ENCODE data around the gene EXOC4.
"Not testable (repeated sequence)": the region's sequence is repeated elsewhere in the genome, so short reads cannot be mapped to it uniquely, and the experiment has no call there.

EXOC4 gene

DNA sequence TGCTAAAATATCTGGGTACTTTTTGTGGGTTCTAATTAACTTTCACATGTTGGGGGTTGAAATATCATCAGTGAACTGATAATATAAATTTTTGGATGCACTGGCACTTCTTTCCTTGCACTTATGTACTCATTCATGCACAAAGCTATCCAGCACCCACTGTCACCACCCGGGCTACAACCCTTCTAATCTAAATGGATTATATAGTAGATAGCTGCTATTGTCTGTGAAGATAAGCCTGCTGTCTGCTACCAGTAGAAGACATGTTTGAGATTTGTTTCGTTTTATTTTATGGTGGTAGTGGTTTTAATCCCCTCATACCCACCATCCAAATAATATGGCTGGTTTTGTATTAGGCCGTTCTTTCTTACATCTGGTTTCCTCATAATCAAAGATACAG is 520.7 kb downstream of the EXOC4 start:
- no peak for FAIRE-seq

DNA sequence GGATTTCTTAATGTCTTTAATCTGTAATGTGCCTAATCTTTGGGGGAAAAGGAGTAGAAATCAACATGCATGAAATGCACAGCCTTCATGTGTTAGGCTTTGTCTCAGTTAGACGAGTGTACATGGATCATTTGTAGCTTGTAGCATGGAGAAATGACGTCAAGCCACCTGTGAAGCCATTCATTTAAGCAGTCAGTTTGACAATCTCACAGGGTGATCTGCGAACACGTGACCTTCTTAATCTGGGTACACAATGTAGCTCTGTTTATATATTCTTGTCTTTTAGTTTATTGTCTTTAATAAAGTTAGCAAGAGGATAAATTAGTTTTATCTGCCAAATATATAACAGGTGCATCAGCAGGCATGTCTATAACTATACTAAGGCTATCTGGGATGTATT is 522.3 kb downstream of the EXOC4 start:
- FAIRE-seq = no peak

DNA sequence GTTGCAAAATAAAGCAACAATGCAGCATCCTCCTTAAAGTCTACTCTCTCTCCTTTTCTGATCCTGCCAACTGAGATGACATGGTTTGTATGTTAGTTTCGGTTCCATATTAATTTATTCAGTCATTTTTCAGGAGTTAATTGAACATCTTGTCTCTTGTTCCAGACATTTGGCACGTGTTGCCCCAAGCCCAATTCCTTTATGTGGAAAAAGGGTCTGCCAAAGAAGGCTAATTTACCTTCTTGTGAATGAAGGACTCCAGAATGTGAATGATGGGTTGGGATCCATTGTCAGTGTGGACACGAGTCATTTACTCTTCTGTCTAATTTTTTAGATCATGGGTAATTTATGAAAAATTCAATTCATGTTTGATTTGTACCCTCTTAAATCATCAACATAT is 523.4 kb downstream of the EXOC4 start:
- no peak for FAIRE-seq

DNA sequence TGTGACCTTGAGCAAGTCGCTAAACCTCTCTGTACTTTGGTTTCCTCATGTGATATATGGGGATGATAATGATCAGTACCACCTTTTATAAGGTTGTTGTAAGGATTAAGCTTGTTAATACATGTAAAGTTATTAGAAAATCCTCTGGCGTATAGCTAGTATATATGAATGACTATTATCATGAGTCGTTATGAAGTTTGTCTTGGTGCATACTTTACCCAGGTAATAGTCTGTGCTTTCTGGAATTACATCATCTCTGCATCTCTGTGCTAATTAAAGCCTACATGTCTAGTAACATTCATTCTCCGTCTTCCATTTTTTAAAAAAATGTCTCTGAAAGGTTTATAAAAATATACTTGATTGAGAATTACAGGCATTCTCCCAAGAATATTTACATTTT is 524.8 kb downstream of the EXOC4 start:
- no peak for FAIRE-seq

DNA sequence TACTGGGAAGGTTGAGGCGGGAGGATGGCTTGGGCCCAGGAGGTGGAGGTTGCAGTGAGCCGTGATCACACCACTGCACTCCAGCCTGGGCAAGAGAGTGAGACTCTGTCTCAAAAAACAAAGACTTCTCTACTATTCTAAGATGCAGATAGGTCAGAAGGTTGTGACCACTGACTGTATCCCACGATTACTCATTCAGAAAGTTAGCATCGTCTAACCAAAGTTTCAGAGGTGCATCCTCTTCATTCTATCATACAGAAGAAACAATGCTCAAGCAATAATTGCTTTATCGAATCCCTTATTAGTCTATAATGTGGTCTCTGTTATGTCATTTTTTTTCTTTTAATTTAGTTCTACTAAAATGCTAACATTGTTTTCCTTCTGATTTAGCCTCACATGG is 525.6 kb downstream of the EXOC4 start:
- FAIRE-seq = no peak

DNA sequence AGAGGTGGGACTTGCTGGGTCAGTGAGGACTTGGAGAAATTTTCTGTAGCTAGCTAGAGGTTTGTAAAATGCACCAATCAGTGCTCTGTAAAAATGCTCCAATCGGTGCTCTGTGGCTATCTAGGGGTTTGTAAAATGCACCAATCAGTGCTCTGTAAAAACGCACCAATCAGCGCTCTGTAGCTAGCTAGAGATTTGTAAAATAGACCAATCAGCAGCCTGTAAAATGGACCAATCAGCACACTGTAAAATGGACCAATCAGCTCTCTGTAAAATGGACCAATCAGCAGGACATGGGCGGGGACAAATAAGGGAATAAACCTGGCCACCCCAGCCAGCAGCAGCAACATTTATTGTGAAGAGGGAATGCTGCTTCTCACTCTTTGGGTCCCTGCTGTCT is 526.7 kb downstream of the EXOC4 start:
- not testable (repeated sequence) for FAIRE-seq

DNA sequence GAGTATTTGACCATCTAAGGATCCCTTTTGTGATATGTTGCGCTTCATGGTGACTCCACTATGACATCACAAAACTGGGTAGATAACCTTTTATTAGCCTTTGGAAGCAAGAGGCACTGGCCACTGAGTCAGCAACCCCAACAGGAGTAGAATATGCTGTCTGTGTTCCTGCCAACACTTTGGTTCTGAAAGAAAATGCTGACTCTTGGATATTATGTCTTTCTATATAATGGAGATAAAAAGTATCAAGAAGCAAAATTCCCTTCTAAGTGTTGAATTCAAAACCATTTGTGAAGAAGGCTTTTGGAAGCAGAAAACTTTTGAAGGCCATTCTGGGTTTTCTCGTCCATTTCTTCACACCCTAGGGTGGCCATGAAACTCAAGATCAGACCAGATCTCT is 528.0 kb downstream of the EXOC4 start:
- no peak for FAIRE-seq

DNA sequence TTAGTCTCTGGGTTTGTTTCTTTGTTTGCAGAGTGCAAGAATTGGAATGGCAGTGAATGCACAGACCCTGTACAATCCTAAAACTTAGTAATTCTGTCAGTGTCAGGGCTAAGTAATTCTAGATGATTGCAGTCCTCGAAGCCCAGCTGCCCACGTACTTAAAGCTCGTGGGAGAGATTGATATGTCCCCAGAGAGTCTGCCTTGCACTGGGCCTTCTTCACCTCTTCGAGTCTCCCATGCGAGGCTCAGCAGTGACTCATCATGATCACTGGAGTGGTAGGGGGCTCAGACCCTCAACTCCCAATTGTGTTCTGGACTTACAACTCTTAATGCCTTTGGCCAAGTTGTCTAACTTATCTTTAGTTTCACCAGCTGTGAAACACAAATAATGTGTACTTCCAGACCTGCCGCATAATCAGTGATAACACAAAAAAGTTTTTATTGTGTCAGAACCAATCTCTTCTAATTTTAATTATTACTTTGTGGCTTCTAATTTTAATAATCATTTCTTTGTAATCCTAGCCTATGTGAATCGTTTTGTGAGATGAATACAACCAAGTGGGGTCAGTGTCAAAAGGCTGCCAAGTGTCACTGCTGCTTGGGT is 528.7 kb downstream of the EXOC4 start:
- FAIRE-seq = no peak

DNA sequence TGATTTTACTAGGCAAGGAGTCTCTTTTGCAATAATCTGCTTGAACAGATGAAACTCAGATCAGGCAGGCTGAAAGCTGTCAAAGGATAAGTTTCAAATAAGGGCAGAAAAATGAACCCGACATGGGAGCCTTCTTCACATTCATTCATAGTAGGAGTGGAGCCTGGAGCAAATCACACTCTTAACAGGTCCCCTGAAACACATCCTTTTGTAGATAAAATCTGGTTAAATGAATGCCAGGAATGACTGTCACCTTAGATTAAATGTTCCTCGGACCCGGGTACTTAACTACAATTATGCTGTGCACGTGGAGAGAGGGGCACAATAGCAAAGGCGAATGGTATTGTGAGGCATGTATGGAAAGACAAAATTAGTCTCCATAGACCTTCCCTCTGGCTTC is 529.6 kb downstream of the EXOC4 start:
- FAIRE-seq = no peak

DNA sequence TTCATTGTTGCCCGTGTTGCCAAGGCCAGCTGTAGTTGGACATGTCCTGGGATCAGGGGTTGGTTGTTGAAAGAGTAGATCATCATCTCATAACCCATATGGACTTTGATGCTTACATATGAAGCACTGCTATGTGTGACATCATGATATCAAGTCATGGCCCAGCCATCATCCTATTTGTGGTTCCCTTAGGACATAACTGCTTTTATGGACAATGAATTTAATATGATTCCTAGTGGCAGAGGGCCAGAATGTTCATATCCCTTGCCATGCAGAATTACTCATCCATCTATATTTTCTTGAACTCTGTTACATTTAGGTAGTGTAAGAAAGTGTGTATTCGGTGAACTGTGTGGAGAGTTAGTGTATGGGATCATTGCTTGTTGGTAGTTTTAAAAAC is 530.4 kb downstream of the EXOC4 start:
- FAIRE-seq = no peak

DNA sequence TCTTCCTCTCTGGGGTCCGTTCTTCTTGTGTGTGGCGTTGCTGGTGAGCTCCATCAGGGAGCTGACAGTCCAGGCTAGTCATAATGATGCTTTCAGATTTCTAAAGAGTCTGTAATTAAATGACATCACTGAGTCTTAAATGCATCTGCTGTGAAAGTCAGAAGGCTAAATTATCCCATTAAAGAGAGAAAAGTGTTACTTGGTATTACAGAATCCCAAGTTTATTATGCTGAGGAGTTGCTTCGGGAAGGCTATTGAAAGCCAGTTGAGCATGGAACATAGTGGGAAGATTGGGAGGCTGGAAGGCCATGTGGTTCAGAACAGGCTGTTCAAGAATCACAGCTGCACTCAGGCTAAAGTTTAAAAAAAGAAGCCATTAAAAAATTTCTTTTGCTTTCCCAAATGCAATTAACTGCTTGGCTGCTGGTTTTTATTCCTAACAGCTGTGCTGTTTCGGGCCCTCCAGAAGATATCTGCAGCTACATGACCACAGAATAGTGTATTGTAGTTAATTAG is 531.7 kb downstream of the EXOC4 start:
- FAIRE-seq = no peak

DNA sequence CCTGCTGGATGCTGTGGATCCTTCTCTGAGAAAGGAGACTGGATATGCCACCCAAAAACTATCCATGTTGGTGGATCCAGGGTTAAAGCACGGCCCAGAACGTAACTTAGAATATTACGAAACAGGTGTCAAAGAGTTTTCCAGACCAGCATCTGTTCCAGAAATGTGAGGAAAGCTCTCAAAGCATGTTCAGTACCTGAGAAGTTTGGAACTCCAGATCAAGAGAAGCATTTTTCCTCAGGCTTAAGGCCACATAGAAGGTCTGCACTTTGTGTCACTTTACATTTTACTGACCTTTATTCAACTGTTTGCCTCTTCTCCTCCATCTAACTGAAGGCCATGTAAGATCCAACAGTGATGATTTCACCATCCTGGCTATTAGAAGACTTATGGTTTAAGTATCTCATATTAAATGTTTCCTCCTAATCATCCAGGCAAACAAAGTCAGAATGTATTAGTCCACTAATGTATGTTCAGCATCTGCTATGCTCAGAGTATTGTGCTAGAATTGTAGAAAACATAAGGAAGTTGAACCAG is 533.6 kb downstream of the EXOC4 start:
- no peak for FAIRE-seq

DNA sequence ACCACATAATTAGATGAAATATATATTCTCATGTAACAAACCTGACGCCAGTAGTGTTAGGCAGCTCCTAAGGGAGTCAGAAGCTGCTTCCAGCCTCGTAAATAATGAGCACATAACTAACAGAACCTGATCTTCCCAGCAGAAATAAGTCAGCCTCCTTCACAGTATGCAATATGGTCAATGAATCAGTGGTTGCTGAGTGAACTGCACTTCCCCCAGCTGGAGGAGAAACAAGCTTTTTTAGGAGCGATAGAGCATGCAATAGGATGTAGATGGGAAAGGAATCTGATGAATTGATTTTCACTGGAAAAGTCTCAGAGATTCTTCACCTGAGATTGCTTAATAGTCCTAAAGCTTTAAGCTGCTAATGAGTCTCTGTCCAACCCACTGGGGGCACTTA is 537.1 kb downstream of the EXOC4 start:
- FAIRE-seq = no peak

DNA sequence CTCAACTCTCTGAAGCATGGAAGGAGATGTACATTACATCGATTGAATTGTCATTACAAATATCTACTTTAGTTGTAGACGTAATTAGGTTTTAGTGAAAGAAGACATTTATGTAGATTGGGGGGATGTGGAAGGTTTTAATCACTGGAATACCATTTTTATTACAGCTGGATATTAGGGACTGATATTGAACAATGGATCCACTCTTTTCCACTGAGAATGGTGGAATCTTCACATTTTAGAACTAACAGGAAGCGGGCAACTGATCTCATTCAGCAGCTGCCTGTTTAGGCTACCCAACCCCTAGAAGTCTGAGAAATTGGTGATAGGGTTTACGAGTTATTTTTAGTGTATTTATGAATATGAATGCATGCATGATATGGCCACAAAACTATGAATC is 538.0 kb downstream of the EXOC4 start:
- no peak for FAIRE-seq

DNA sequence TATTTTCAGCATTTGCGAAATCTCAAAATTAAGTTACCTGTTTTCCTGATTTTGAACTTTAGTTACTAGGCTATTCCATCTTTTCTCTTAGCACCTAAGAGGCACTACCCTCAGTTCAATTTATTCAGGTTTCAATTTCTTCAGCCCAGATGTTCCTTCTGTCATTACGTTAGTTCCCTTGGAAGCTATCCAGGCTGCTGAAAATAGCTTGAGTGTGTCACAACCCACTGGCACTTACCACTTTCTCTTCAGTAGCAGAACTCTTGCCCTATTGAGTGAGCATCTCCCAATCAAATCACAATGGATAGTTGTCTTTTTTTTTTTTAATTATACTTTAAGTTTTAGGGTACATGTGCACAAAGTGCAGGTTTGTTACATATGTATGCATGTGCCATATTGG is 541.6 kb downstream of the EXOC4 start:
- FAIRE-seq = no peak

DNA sequence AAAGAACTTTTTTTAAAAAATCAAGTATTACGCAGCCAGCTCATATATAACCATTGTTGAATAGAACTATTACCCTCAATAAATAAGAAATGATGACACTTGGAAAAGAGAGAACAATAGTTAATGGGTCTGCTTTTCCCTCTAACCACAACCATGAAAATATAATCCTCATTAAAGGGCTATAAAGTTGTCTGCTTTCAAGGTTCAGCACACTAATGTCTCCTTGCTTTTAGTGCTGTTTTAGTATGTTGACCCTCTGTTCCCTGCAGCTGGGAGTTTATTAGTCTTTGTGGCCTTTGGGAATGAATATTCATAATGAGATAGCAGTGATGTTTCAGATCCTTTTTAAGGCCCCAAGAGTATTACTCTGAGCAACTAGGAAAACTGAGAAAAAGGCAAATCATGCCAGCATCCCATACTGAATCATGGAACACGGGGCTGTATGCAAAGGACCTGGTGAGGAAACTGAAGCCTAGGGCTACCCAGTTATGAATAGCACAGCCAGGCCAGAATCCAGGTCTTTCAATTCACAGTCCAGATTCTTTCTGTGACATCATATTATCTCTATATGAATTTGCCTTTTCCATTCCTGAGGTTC is 542.3 kb downstream of the EXOC4 start:
- FAIRE-seq = no peak

DNA sequence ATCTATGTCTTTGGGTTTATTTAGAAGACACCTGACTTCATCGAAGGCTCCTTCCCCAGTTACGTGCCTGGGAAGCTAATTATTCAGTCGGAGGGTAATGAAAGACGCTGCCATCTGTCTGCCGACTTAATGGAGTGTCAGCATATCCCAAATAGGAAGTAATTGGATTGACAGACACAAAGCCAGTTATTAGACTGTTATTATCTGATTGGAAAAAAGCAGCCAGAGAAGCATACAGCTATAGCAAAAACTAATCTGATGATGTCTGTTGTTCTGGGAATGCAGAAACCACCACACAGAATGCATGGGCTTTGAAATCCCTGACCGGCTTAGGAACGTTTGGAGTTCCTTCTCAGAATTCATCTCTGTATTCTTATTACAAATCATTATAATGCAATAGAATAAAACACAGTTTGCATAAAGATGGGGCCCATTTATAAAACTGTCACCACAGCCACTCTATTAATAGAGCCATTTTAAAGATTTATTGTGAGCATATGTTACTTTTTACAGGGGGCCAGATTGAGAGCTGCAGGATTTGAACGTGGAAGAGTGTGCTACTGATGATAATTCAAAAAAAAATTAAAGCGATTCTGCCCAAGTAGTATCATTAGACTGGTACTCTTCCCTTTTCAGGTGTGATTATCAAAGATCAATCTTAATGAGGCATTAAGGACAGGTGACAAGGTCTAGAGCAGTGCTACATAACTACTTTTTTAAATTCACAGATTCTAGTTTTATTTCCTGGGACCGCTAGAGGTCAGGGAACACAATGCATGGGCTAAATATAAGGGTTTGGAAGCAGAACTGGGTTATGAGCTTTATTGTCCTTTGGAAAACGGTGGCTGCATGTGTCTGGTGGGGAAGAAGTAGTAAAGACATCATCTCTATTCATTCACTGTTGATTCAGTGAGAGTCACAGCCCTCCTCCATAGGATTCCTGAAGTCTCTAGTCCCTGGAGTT is 544.2 kb downstream of the EXOC4 start:
- no peak for FAIRE-seq

DNA sequence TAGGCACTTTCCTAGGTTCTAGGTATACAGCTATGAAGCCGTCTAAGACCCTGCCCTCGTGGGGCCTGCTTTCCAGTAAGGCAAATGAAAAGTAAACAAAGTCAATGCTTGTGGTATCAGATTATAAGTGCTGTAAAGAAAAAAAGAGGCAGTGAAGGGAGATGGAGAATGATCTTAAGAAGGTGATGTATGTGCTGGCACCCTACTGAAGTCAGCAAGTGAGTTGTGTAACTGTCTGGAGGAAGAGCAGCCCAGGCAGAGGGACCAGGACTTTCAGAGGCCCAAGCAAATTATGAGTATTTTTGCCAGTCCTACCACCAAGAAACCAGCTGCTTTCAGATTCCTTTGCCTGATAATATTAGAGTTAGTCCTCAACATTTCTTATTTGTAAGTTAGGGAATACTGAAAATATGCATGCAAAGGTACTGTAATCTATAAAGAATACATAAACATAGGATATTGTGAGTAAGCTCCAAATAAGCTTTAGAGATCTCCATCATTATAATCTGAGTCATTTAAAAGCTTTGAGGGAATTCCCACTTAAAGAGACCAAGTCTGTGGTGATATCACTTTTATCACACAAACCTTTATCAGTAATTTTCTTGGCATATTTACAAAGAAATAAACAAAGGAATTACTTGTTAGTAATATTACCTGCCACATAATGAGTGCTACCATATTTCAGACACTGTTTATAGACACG is 545.1 kb downstream of the EXOC4 start:
- no peak for FAIRE-seq

DNA sequence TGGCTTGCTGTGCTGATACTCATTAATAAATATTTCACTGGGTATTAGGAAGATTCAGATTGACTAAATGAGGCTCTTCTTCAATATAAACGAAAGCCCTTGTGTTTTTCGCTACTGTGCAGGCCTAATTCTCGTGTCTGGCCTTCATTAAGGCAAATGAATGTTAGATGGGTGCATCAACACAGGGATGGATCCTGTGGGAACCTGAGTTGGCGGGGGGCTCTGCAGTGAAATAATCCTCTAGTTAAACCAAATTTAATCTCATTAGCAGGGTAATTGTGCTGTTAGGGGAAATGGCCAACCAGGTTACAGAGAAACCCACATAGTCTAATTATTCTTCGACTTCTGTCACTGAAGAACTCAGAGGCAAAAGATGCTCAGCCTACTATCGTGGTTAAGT is 548.5 kb downstream of the EXOC4 start:
- FAIRE-seq = no peak

DNA sequence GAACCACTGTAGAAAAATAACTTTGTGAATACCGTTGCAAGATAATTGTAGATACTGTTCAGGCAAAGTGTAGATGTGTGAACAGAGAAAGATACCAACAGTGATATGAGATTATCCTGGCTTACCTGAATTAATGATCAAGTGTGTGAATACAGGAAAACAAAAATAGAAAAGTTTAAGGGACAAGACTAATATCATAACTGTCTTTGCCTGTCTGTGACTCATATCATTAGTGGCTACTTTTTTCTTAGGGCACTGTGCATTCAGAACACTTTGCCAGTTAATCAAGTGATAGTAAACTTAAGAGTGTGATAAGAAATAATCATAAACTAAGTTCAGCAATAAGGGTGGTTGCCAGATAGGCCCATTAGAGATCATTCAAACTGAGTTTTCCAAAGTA is 551.2 kb downstream of the EXOC4 start:
- no peak for FAIRE-seq

DNA sequence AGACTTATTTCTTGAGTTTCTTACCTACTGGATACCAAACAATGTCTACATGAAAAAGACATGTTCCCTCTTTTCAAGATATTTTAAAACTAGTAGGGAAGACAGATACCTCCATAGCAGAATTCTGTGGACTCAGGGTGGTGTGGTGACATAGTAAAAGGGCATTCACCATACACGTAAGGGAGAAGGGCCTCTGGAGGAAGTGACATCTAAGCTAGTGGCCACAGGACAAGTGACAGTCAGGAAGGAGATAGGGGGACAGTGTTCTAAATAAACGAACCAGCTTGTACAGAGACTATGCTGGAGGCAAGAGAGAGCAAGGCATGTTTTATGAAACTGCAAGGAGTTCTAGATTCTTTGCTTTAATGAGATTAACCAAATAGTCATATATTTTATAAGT is 552.5 kb downstream of the EXOC4 start:
- FAIRE-seq = no peak

DNA sequence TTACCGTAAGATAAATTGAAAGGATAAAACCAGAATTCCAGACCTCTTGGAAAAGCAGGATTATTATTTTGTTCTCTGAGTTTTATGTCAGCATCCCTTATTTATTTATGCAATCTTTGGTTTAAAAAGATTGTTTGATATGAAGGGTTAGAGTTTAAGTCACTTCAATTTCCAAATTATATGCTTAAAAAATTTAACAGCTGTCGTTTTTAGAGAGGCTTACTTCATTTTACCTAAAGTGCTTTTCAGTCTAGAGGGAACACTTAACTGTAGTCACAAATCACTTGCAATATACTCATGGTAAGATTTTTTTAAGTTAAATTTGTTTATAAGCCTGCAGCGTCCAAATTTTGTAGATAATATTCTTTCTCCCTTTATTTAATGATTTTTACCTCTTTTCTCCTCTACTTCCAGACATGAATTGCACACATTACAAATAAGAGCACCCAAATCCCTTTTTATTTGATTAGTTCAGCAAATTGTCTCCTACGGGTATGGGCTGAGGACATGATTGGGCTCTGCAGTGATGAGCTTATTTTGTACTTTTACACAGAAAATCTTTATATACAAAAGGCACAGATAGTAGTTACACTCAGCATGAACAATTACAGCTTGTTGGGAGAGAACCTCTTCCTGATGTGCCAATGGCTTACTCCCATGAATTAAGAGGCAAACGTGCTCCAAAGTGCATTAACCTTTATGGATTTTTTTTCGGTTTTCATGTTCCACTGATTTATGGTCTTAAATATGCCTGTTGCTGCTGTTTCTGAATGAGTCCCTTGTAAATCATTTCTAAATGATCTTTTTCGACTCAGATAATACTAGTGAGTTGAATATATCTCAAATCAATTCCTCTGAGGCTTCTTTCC is 555.0 kb downstream of the EXOC4 start:
- FAIRE-seq = no peak
